ENCODE measurements around the gene GBX2.

DNA sequence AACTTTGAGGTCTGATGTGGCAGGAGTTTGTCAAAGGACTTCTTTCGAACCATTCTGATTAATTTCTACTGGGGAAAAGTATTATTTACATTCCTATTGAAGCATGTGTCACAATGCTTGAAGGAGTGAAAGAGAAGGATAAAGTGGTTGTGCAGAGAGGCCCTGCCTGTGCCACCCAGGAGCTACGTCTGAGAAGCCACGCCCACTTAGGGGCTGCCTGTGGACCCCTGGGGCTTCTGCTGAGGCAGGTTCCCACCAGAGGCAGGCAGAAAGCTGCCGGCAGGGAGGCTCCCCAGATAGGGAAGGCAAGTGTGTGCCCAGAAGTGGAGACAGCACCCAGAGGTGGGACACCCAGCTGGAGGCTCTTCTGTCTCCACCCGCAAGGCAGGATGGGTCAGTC, 47.4 kb downstream of the GBX2 start:
- TF ChIP-seq, protein P1, sequence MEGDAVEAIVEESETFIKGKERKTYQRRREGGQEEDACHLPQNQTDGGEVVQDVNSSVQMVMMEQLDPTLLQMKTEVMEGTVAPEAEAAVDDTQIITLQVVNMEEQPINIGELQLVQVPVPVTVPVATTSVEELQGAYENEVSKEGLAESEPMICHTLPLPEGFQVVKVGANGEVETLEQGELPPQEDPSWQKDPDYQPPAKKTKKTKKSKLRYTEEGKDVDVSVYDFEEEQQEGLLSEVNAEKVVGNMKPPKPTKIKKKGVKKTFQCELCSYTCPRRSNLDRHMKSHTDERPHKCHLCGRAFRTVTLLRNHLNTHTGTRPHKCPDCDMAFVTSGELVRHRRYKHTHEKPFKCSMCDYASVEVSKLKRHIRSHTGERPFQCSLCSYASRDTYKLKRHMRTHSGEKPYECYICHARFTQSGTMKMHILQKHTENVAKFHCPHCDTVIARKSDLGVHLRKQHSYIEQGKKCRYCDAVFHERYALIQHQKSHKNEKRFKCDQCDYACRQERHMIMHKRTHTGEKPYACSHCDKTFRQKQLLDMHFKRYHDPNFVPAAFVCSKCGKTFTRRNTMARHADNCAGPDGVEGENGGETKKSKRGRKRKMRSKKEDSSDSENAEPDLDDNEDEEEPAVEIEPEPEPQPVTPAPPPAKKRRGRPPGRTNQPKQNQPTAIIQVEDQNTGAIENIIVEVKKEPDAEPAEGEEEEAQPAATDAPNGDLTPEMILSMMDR (IDR thresholded peaks at IDR 0.05) = no peak
- no peak for TF ChIP-seq ZFX (IDR thresholded peaks at IDR 0.05; ENCODE audit: borderline replicate concordance)

All from 22Rv1 (cell line).